Mesothelial cell of epicardium (in vitro differentiated cells): ENCODE data around the gene TMBIM4. TPM values are rescaled to one million over a fixed set of nuclear protein-coding genes. Genes with fewer than 3 reads are reported as not detected.

ENCODE experiments used
- DNase-seq, 2 experiments: peaks; one replicate each; pipeline ENCODE4 v3.0.0; 2021; ENCODE audit warnings: low spot score in 2 of 2; ENCODE audit not compliant: unreplicated experiment in 2 of 2
- H3K27ac Mint-ChIP-seq: 2 replicates; pipeline ENCODE4 v1.8.0; 2021; ENCODE audit warnings: mixed read lengths
- H3K27me3 Mint-ChIP-seq: 2 replicates; pipeline ENCODE4 v1.8.0; 2021; ENCODE audit warnings: low read depth, mixed read lengths
- H3K36me3 Mint-ChIP-seq: 2 replicates; pipeline ENCODE4 v1.8.0; 2021; ENCODE audit warnings: mixed read lengths
- H3K4me1 Mint-ChIP-seq: 2 replicates; pipeline ENCODE4 v1.8.0; 2021; ENCODE audit warnings: mixed read lengths
- H3K4me3 Mint-ChIP-seq: 2 replicates; pipeline ENCODE4 v1.8.0; 2021; ENCODE audit warnings: mild to moderate bottlenecking, moderate library complexity, mixed read lengths
- H3K9me3 Mint-ChIP-seq: 2 replicates; pipeline ENCODE4 v1.8.0; 2021; ENCODE audit warnings: mixed read lengths
- total RNA-seq: library from RNA; stranded (reverse); gene quantifications from 3 replicates; pipeline ENCODE4 v1.2.1, GENCODE V29; 2021
- TF ChIP-seq, protein P1 (sequence below): fragments of 200-600 bp; sonication (generic); IDR thresholded peaks from one replicate; pipeline ENCODE4 v1.5.0; 2021; ENCODE audit warnings: antibody characterized with exemption; ENCODE audit not compliant: unreplicated experiment

TMBIM4 gene
- total RNA-seq, 1 donor from 2014 or later = 31.0 TPM

DNA sequence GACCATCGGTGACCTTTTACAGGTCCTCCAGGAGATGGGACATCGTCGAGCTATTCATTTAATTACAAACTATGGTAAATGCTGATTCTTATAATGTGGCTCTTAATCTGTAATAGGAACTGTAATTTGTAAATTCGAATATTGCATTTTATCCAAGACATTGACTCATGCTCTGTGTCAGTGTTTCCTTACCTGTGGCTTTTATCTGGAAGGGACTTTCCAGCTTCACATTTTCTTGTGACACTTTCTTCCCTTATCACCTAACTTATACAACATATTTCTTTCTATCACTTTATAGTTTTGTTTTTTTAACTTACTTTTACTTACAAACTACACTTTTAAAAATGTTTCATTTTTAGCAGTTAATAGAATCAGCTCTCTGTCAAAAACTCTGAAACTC lies 34.0 kb upstream of the TMBIM4 start:
- no peak for DNase-seq
- no peak overlapping the region for H3K4me3 Mint-ChIP-seq
- H3K4me1 Mint-ChIP-seq = no peaks in the 10 kb centered on the region
- H3K36me3 Mint-ChIP-seq = peaks cover 1% of the 10 kb centered on the region
- H3K27me3 Mint-ChIP-seq = peaks cover 7% of the 10 kb centered on the region
- peaks cover 19% of the 10 kb centered on the region for H3K9me3 Mint-ChIP-seq
- TF ChIP-seq, protein P1, sequence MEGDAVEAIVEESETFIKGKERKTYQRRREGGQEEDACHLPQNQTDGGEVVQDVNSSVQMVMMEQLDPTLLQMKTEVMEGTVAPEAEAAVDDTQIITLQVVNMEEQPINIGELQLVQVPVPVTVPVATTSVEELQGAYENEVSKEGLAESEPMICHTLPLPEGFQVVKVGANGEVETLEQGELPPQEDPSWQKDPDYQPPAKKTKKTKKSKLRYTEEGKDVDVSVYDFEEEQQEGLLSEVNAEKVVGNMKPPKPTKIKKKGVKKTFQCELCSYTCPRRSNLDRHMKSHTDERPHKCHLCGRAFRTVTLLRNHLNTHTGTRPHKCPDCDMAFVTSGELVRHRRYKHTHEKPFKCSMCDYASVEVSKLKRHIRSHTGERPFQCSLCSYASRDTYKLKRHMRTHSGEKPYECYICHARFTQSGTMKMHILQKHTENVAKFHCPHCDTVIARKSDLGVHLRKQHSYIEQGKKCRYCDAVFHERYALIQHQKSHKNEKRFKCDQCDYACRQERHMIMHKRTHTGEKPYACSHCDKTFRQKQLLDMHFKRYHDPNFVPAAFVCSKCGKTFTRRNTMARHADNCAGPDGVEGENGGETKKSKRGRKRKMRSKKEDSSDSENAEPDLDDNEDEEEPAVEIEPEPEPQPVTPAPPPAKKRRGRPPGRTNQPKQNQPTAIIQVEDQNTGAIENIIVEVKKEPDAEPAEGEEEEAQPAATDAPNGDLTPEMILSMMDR = no peak
- no peak overlapping the region for H3K27ac Mint-ChIP-seq

DNA sequence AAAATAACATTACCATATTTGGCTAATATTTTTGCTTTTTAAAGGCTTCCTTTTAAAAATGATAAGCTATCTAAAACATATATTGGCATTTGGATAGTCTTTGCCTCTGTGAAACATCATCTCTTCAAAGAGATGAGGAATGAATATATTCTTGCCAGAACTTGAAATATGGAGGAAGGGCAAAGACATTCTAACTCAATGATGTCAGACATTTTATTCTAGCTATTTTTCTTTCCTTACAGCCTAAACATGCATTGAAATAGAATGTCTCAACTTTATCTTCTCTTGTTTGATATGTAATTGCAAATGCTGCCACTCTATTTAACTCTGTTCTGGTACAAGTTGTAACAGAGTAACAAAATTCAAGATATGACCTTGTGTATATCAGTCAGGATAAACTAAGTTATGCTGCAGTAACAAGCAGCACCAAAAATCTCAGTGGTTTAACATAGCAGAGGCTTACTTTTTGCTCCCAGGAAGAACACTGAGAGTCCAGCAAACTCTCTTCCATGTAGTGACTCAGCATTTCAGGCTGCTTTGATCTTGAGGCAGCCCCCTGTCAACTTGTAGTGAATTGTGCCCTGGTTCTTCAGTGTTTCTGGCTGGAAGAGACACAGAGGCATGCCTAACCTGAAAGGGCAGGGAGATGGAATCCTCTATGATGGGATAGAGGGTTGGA lies 30.2 kb upstream of the TMBIM4 start:
- Mint-ChIP-seq H3K36me3 (no peaks in the 10 kb centered on the region), H3K4me3 (no peak overlapping the region)
- TF ChIP-seq, protein P1 = no peak

DNA sequence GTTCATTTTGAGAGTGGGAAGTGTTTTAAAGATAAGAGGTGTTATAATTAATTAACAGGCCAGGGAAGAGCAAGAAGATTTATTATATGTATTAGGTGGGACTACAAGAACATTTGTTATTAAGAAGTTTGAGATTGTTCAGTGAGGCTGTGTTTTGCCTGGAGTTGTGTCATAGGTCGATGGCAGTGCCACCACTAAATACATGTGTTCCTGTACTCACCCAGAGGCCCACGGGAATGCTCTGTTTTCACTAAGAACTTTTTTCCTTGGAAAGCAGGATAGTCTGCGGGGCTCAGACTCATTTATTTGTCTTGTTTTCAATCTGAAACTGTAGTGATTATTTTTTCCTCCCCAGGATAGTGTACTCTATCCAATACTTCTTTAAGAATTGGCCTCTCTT lies 29.3 kb upstream of the TMBIM4 start:
- peaks cover 10% of the 10 kb centered on the region for H3K4me1 Mint-ChIP-seq
- no peaks in the 10 kb centered on the region for H3K36me3 Mint-ChIP-seq
- H3K27ac Mint-ChIP-seq = no peak overlapping the region
- H3K4me3 Mint-ChIP-seq = no peak overlapping the region
- H3K9me3 Mint-ChIP-seq = peaks cover 7% of the 10 kb centered on the region
- DNase-seq = no peak
- peaks cover 12% of the 10 kb centered on the region for H3K27me3 Mint-ChIP-seq
- TF ChIP-seq, protein P1 = no peak

More for the DNA sequence above, 30.2 kb upstream of the TMBIM4 start:
- Mint-ChIP-seq H3K27me3 (peaks cover 11% of the 10 kb centered on the region), H3K4me1 (peaks cover 10% of the 10 kb centered on the region), H3K27ac (no peak overlapping the region), H3K9me3 (peaks cover 7% of the 10 kb centered on the region)
- DNase-seq = no peak

DNA sequence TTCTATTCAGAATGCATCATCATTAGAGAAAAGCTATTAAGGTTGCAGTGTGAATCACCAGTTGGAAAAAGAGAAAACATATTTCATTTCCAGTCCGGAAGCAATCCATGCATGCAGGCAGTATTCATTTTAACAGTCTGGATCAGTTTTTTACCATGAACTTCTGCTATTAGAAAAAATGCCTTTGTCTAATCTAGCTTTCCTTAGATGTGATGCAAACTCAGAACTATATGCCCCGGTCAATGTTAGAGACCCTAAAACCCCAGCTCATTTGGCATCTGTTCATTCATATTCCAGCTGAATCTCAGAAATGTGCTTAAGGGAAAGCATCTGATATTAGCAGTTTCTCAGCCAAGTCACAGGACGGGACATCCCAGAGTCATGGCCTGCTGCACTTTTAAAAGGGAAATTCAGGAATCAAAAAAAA lies 27.7 kb upstream of the TMBIM4 start:
- TF ChIP-seq, protein P1 = no peak
- Mint-ChIP-seq H3K36me3 (no peaks in the 10 kb centered on the region), H3K27ac (peak overlapping the region; percentile 27), H3K9me3 (peaks cover 7% of the 10 kb centered on the region), H3K27me3 (peaks cover 17% of the 10 kb centered on the region), H3K4me3 (no peak overlapping the region), H3K4me1 (peaks cover 10% of the 10 kb centered on the region)
- no peak for DNase-seq

DNA sequence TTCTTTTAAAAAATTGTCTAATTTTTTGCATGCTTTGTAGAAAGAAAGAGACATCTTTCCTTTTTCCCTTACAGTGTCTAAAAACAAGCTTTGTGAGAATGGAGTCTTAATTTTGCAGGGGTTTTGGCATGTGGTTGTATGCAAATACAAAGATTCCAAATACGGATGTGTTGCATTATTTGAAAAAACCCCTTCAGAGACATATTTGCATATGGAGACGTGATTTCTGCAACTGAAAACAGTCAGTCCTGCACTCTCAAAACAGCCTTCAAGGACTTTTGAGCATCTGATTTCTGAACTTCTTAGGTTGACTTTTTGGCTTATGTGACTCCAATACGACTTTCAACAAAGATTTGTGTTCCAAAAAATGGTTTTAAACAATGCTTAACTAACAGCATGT lies 27.0 kb upstream of the TMBIM4 start:
- H3K4me1 Mint-ChIP-seq = peaks cover 10% of the 10 kb centered on the region
- H3K27ac Mint-ChIP-seq = peak overlapping the region; percentile 19
- peaks cover 18% of the 10 kb centered on the region for H3K27me3 Mint-ChIP-seq
- TF ChIP-seq, protein P1 = no peak
- H3K9me3 Mint-ChIP-seq = peaks cover 7% of the 10 kb centered on the region
- H3K36me3 Mint-ChIP-seq = no peaks in the 10 kb centered on the region
- H3K4me3 Mint-ChIP-seq = no peak overlapping the region
- DNase-seq = no peak
